DMS114 treated with DMSO at 0.1 percent for 48 hours (cell line): ENCODE measurements around the gene SBF2.
A peak's percentile ranks its signal among the peaks of the same experiment; 100 is the strongest.

ENCODE experiments used
- DNase-seq: peaks from one replicate; lab custom pipeline; 2025; ENCODE audit not compliant: unreplicated experiment; lab: John Stamatoyannopoulos, UW

Gene SBF2

GRCh38 chr11:10293423-10294289, at the start of gene SBF2:
TSS of gene SBF2 (minus strand) at chr11:10294219. CDS start at chr11:10294069, 150 bp downstream.
- peak; percentile 37 for DNase-seq

GRCh38 chr11:10338287-10338686, 44.3 kb upstream of the SBF2 start:
- no peak for DNase-seq

- no peak for DNase-seq
Observed at GRCh38 chr11:10333490-10333889, 39.5 kb upstream of the SBF2 start.

- DNase-seq, result no peak
Observed at GRCh38 chr11:10331548-10332289, 37.7 kb upstream of the SBF2 start.

- no peak for DNase-seq
Observed at GRCh38 chr11:10329935-10330334, 35.9 kb upstream of the SBF2 start.

- DNase-seq, result no peak
Observed at GRCh38 chr11:10329356-10329755, 35.3 kb upstream of the SBF2 start.

- no peak for DNase-seq
Observed at GRCh38 chr11:10328314-10329098, 34.5 kb upstream of the SBF2 start.

GRCh38 chr11:10327254-10327653, 33.2 kb upstream of the SBF2 start:
- DNase-seq, result no peak

- no peak for DNase-seq
Observed at GRCh38 chr11:10326012-10326964, 32.3 kb upstream of the SBF2 start.

- DNase-seq, result no peak
Observed at GRCh38 chr11:10325277-10326011, 31.4 kb upstream of the SBF2 start.

- DNase-seq, result no peak
Observed at GRCh38 chr11:10324474-10324873, 30.5 kb upstream of the SBF2 start.

GRCh38 chr11:10323793-10324170, 29.8 kb upstream of the SBF2 start:
- no peak for DNase-seq

GRCh38 chr11:10322830-10323792, 29.1 kb upstream of the SBF2 start:
- peak; percentile 41 for DNase-seq

- no peak for DNase-seq
Observed at GRCh38 chr11:10322401-10322800, 28.4 kb upstream of the SBF2 start.

- no peak for DNase-seq
Observed at GRCh38 chr11:10320736-10321465, 26.9 kb upstream of the SBF2 start.

- DNase-seq, result no peak
Observed at GRCh38 chr11:10319702-10320558, 25.9 kb upstream of the SBF2 start.

- DNase-seq, result no peak
Observed at GRCh38 chr11:10318527-10318802, 24.4 kb upstream of the SBF2 start.
